ENCODE data around the gene LRFN4. TPM values are rescaled to one million over a fixed set of nuclear protein-coding genes. Genes with fewer than 3 reads are reported as not detected.

The LRFN4 gene
- total RNA-seq, 2 donors from 2014 or later = 8.6 to 13.2 TPM

- Histone ChIP-seq H3K9me3 (no peaks in the 10 kb centered on the region), H3K4me3 (no peak overlapping the region), H3K27me3 (no peaks in the 10 kb centered on the region), H3K4me1 (peaks cover 0 to 9% of the 10 kb centered on the region in 2 donors), H3K36me3 (no peaks in the 10 kb centered on the region), H3K27ac (no peak overlapping the region)
- TF ChIP-seq CTCF (IDR thresholded peaks at IDR 0.05) = no peak
- no peak for DNase-seq (ENCODE audit: low spot score)
These were observed 53.2 kb downstream of the LRFN4 start for GRCh38 chr11:66910016-66910415.

Other genes with a start within 250 kb of the LRFN4 start
- gene RBM14, start 240.4 kb upstream of the LRFN4 start, total RNA-seq = 10 to 100 TPM; 27.5 to 34.3 TPM
- 10 to 100 TPM; 51.4 to 53.8 TPM for gene RBM4, start 218.4 kb upstream of the LRFN4 start, total RNA-seq
- gene RBM4B, start 179.2 kb upstream of the LRFN4 start, total RNA-seq = 1 to 10 TPM; 9.0 to 9.7 TPM
- gene SPTBN2, start 127.8 kb upstream of the LRFN4 start, total RNA-seq = 1 to 10 TPM; 3.3 to 7.7 TPM
- gene RCE1, start 13.6 kb upstream of the LRFN4 start, total RNA-seq = 1 to 10 TPM; 6.4 to 8.1 TPM
- gene PC, start 101.3 kb downstream of the LRFN4 start, total RNA-seq = 1 to 10 TPM; 8.6 to 9.3 TPM
- not detected for gene C11orf86, start 118.2 kb downstream of the LRFN4 start, total RNA-seq
- gene SYT12, start 166.1 kb downstream of the LRFN4 start, total RNA-seq = under 1 TPM; 0.44 to 0.59 TPM
- gene RHOD, start 199.8 kb downstream of the LRFN4 start, total RNA-seq = 10 to 100 TPM; 39.1 to 68.5 TPM